Measurements from ENCODE around the gene HSPB3.

GRCh38 chr5:54469622-54470021, 14.1 kb downstream of the HSPB3 start:
- no peak for TF ChIP-seq POLR2A (IDR thresholded peaks at IDR 0.05)
- TF ChIP-seq CTCF (IDR thresholded peaks at IDR 0.05): no peak

Measured in prostate gland (tissue), 2 donors.